GM23338 (cell line): ENCODE data around the gene SHKBP1. TPM values are rescaled to one million over a fixed set of nuclear protein-coding genes. Genes with fewer than 3 reads are reported as not detected.

Source experiments
- ATAC-seq: fragments of 200-7000 bp; cut with Tn5 transposase; 3 replicates; pipeline ENCODE4 v1.9.1; 2020
- DNase-seq: peaks from one replicate; pipeline ENCODE4 v3.0.0-alpha.2; 2015; ENCODE audit warnings: low spot score
- H2AFZ ChIP-seq: fragments of 200-600 bp; sonication (generic); 2 replicates; pipeline ENCODE4 v1.8.0; 2016; ENCODE audit warnings: antibody characterized with exemption, mild to moderate bottlenecking, moderate library complexity
- H3F3A ChIP-seq: fragments of 200-600 bp; sonication (generic); replicated peaks from 2 replicates; pipeline ENCODE4 v1.8.0; 2017; ENCODE audit warnings: antibody characterized with exemption, mixed run types, low read depth
- H3K27ac ChIP-seq: fragments of 200-600 bp; sonication (generic); 2 replicates; pipeline ENCODE4 v1.6.1; 2016; ENCODE audit warnings: low read depth
- H3K27me3 ChIP-seq: fragments of 200-600 bp; sonication (generic); 2 replicates; pipeline ENCODE4 v1.8.0; 2016; ENCODE audit warnings: mild to moderate bottlenecking, mixed run types, moderate library complexity; ENCODE audit not compliant: insufficient read depth
- H3K36me3 ChIP-seq: fragments of 200-600 bp; sonication (generic); 2 replicates; pipeline ENCODE4 v1.8.0; 2016; ENCODE audit warnings: mild to moderate bottlenecking; ENCODE audit not compliant: insufficient read depth
- H3K4me1 ChIP-seq: fragments of 200-600 bp; sonication (generic); 2 replicates; pipeline ENCODE4 v1.8.0; 2016; ENCODE audit warnings: mild to moderate bottlenecking, moderate library complexity; ENCODE audit not compliant: insufficient read depth
- H3K4me2 ChIP-seq: fragments of 200-600 bp; sonication (generic); 2 replicates; pipeline ENCODE4 v1.7.1; 2017; ENCODE audit warnings: mixed run types
- H3K4me3 ChIP-seq: fragments of 200-600 bp; sonication (generic); 2 replicates; pipeline ENCODE4 v1.6.1; 2016; ENCODE audit warnings: mixed run types
- H3K79me2 ChIP-seq: fragments of 200-600 bp; sonication (generic); replicated peaks from 2 replicates; pipeline ENCODE4 v1.8.0; 2017; ENCODE audit warnings: mild to moderate bottlenecking; ENCODE audit not compliant: insufficient read depth
- H3K9me2 ChIP-seq: fragments of 200-600 bp; sonication (generic); 2 replicates; pipeline ENCODE4 v1.8.0; 2017; ENCODE audit not compliant: insufficient read depth
- H4K20me1 ChIP-seq: fragments of 200-600 bp; sonication (generic); replicated peaks from 2 replicates; pipeline ENCODE4 v1.8.0; 2017; ENCODE audit warnings: mild to moderate bottlenecking; ENCODE audit not compliant: insufficient read depth
- H3K27ac Mint-ChIP-seq: 2 replicates; pipeline ENCODE4 v1.8.0; 2020; ENCODE audit warnings: inconsistent platforms, mild to moderate bottlenecking, moderate library complexity, mixed read lengths
- H3K27me3 Mint-ChIP-seq: 3 replicates; pipeline ENCODE4 v1.8.0; 2022; ENCODE audit warnings: low read depth, mild to moderate bottlenecking, moderate library complexity, mixed read lengths, inconsistent platforms; ENCODE audit not compliant: insufficient read depth, poor library complexity
- H3K36me3 Mint-ChIP-seq: 3 replicates; pipeline ENCODE4 v1.8.0; 2021; ENCODE audit warnings: low read depth, mild to moderate bottlenecking, inconsistent platforms, moderate library complexity, mixed read lengths
- H3K4me1 Mint-ChIP-seq: 3 replicates; pipeline ENCODE4 v1.8.0; 2020; ENCODE audit warnings: mild to moderate bottlenecking, inconsistent platforms, mixed read lengths
- H3K4me3 Mint-ChIP-seq: 3 replicates; pipeline ENCODE4 v1.8.0; 2021; ENCODE audit warnings: moderate library complexity, mild to moderate bottlenecking, inconsistent platforms, mixed read lengths
- H3K9me3 Mint-ChIP-seq: 3 replicates; pipeline ENCODE4 v1.8.0; 2020; ENCODE audit warnings: moderate library complexity, mild to moderate bottlenecking, inconsistent platforms, mixed read lengths
- CREB1 ChIP-seq: fragments of 250-450 bp; sonication (Bioruptor Pico); IDR thresholded peaks from 2 replicates; pipeline ENCODE4 v1.5.0; 2020; ENCODE audit warnings: low read depth, mild to moderate bottlenecking, moderate library complexity
- CTCF ChIP-seq, 2 experiments: fragments of 200-600 bp in 1 of 2; sonication (generic) in 1 of 2; conservative IDR thresholded peaks; 2 replicates each; pipeline versions ENCODE4 v1.5.1 to v1.6.1; 2016 to 2017; ENCODE audit warnings: antibody characterized with exemption in 2 of 2, low read depth in 2 of 2, mild to moderate bottlenecking in 2 of 2, moderate library complexity in 1 of 2
- ETS1 ChIP-seq: IDR thresholded peaks from 2 replicates; pipeline ENCODE4 v1.6.1; 2016; ENCODE audit warnings: antibody characterized with exemption
- EZH2 ChIP-seq: fragments of 200-600 bp; sonication (generic); IDR thresholded peaks from one replicate; pipeline ENCODE4 v1.8.0; 2017; ENCODE audit warnings: antibody characterized with exemption, mild to moderate bottlenecking, low read depth; ENCODE audit not compliant: unreplicated experiment
- EZH2phosphoT487 ChIP-seq: fragments of 200-600 bp; sonication (generic); IDR thresholded peaks from one replicate; pipeline ENCODE4 v1.8.1; 2018; ENCODE audit warnings: antibody characterized with exemption; ENCODE audit not compliant: unreplicated experiment
- JUNB ChIP-seq: IDR thresholded peaks from one replicate; pipeline ENCODE4 v1.6.1; 2016; ENCODE audit warnings: antibody characterized with exemption; ENCODE audit not compliant: unreplicated experiment
- NANOG ChIP-seq: IDR thresholded peaks from 2 replicates; pipeline ENCODE4 v1.6.1; 2016; ENCODE audit warnings: antibody characterized with exemption, borderline replicate concordance
- POLR2AphosphoS5 ChIP-seq: IDR thresholded peaks from 2 replicates; pipeline ENCODE4 v1.6.1; 2016; ENCODE audit warnings: antibody characterized with exemption, low read depth
- REST ChIP-seq: IDR thresholded peaks from one replicate; pipeline ENCODE4 v1.6.1; 2018; ENCODE audit warnings: antibody characterized with exemption; ENCODE audit not compliant: unreplicated experiment
- STAT1 ChIP-seq: IDR thresholded peaks from one replicate; pipeline ENCODE4 v1.6.1; 2016; ENCODE audit warnings: antibody characterized with exemption; ENCODE audit not compliant: unreplicated experiment
- ZNF114 ChIP-seq: fragments of 250-450 bp; sonication (Bioruptor Pico); IDR thresholded peaks from 2 replicates; pipeline ENCODE4 v1.5.0; 2020; ENCODE audit warnings: mild to moderate bottlenecking, moderate library complexity
- ZNF331 ChIP-seq: fragments of 250-450 bp; sonication (Bioruptor Pico); IDR thresholded peaks from 2 replicates; pipeline ENCODE4 v1.5.0; 2020; ENCODE audit warnings: low read depth, mild to moderate bottlenecking, moderate library complexity
- ZNF462 ChIP-seq: fragments of 250-450 bp; sonication (Bioruptor Pico); IDR thresholded peaks from 2 replicates; pipeline ENCODE4 v1.5.0; 2020; ENCODE audit warnings: mild to moderate bottlenecking, moderate library complexity
- polyA plus RNA-seq: library from polyadenylated mRNA; unstranded; fragments of >200 nt; fragmentation: Nextera tagmentation; extraction: Ambion mirVana; gene quantifications from 2 replicates; pipeline ENCODE4 v1.2.1, GENCODE V29; 2016
- total RNA-seq: library from RNA; depleted of rRNA; stranded (reverse); fragments of >200 nt; shearing (Covaris generic); gene quantifications from 2 replicates; pipeline ENCODE4 v1.2.3, GENCODE V29; 2014

SHKBP1 gene
- total and polyA plus RNA-seq, 2 experiments from 2014 or later = 63.2 to 69.8 TPM

DNA sequence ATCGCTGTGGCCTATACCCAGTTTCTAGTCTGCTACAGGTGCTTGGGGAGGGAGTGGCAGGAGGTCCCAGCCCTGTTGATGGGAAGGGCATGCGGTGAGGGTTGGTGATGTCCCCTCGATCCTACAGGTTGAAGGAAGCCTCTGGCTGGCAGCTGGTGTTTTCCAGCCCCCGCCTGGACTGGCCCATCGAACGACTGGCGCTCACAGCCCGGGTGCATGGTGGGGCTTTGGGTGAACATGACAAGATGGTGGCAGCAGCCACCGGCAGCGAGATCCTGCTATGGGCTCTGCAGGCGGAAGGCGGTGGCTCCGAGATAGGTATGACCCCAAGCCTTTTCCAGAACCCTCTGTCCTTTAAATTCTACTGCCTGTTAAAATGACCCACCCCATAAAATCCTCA is 3.9 kb downstream of the SHKBP1 start:
- Mint-ChIP-seq H3K4me1 (peaks cover 16% of the 10 kb centered on the region), H3K4me3 (no peak overlapping the region), H3K27ac (no peak overlapping the region), H3K27me3 (peaks cover 11% of the 10 kb centered on the region), H3K9me3 (peaks cover 3% of the 10 kb centered on the region; the same call in 2 of the 3 replicates), H3K36me3 (peaks cover 35% of the 10 kb centered on the region)
- Histone ChIP-seq H3K4me1 (peaks cover 4% of the 10 kb centered on the region), H3K4me3 (no peak overlapping the region), H3K9me2 (no peaks in the 10 kb centered on the region), H3K79me2 (no peaks in the 10 kb centered on the region), H3K36me3 (peaks cover 11% of the 10 kb centered on the region; the same call in 1 of the 2 replicates), H3F3A (peaks cover 8% of the 10 kb centered on the region; the same call in 1 of the 2 replicates), H4K20me1 (peaks cover 14% of the 10 kb centered on the region; the same call in 1 of the 2 replicates), H2AFZ (no peak overlapping the region), H3K27ac (no peak overlapping the region), H3K27me3 (no peaks in the 10 kb centered on the region), H3K4me2 (no peak overlapping the region)
- DNase-seq = no peak
- TF ChIP-seq EZH2 = no peak
- TF ChIP-seq ETS1 = no peak
- no peak for TF ChIP-seq CTCF (conservative IDR thresholded peaks at IDR 0.05; ENCODE audit: low read depth in 2 of 2)
- no peak for TF ChIP-seq REST
- no peak for TF ChIP-seq STAT1
- no peak for TF ChIP-seq ZNF114 (CRISPR knock-in tag)
- no peak for TF ChIP-seq CREB1 (CRISPR knock-in tag)
- no peak for TF ChIP-seq ZNF331 (CRISPR knock-in tag)
- no peak for TF ChIP-seq POLR2AphosphoS5
- TF ChIP-seq EZH2phosphoT487 = no peak
- no peak for TF ChIP-seq ZNF462 (CRISPR knock-in tag)
- TF ChIP-seq JUNB = no peak
- TF ChIP-seq NANOG = no peak
- ATAC-seq = no peak
